Liver (tissue), 9 donors: ENCODE data around the gene PKD1L1. TPM values are rescaled to one million over a fixed set of nuclear protein-coding genes. Genes with fewer than 3 reads are reported as not detected.

Experiments
- DNase-seq: peaks from one replicate; pipeline ENCODE4 v3.0.0-alpha.2; 2017; ENCODE audit warnings: low spot score
- H3K27ac ChIP-seq, 2 donors: one replicate each; pipeline ENCODE4 v1.7.0; 2013; ENCODE audit warnings: inconsistent platforms in 2 of 2, low read length in 2 of 2, control low read depth in 1 of 2, low read depth in 1 of 2, mild to moderate bottlenecking in 1 of 2
- H3K27me3 ChIP-seq, 4 donors: one replicate each; pipeline versions ENCODE4 v1.6.1 to v1.7.0; 2013; ENCODE audit warnings: low read length in 3 of 4, inconsistent platforms in 1 of 4, mild to moderate bottlenecking in 1 of 4, moderate library complexity in 1 of 4; ENCODE audit not compliant: control insufficient read depth in 4 of 4, insufficient read depth in 4 of 4
- H3K36me3 ChIP-seq, 4 donors: one replicate each; pipeline versions ENCODE4 v1.6.1 to v1.7.0; 2013; ENCODE audit warnings: low read length in 3 of 4, mild to moderate bottlenecking in 3 of 4, low read depth in 1 of 4, moderate library complexity in 1 of 4; ENCODE audit not compliant: control insufficient read depth in 4 of 4, insufficient read depth in 3 of 4
- H3K4me1 ChIP-seq, 4 donors: one replicate each; pipeline versions ENCODE4 v1.6.1 to v1.7.0; 2013; ENCODE audit warnings: low read length in 3 of 4, mild to moderate bottlenecking in 3 of 4, moderate library complexity in 1 of 4; ENCODE audit not compliant: control insufficient read depth in 4 of 4, insufficient read depth in 4 of 4
- H3K4me3 ChIP-seq, 3 donors: one replicate each; pipeline versions ENCODE4 v1.6.1 to v1.7.0; 2013; ENCODE audit warnings: low read length in 3 of 3, control low read depth in 1 of 3, low read depth in 1 of 3, mild to moderate bottlenecking in 1 of 3
- H3K9ac ChIP-seq, 2 donors: one replicate each; pipeline ENCODE4 v1.7.0; 2013; ENCODE audit warnings: low read length in 2 of 2, mild to moderate bottlenecking in 2 of 2, moderate library complexity in 2 of 2, control low read depth in 1 of 2, low read depth in 1 of 2
- H3K9me3 ChIP-seq, 4 donors: one replicate each; pipeline versions ENCODE4 v1.6.1 to v1.7.0; 2013; ENCODE audit warnings: low read length in 3 of 4; ENCODE audit not compliant: control insufficient read depth in 4 of 4
- EGR1 ChIP-seq, 2 donors: IDR thresholded peaks; 2 replicates each; pipeline ENCODE4 v1.6.1; 2016 to 2018; ENCODE audit warnings: antibody characterized with exemption in 2 of 2, low read depth in 2 of 2
- FOXA1 ChIP-seq: IDR thresholded peaks from 2 replicates; pipeline ENCODE4 v1.6.1; 2016; ENCODE audit warnings: antibody characterized with exemption
- FOXA2 ChIP-seq: IDR thresholded peaks from 2 replicates; pipeline ENCODE4 v1.6.1; 2016; ENCODE audit warnings: antibody characterized with exemption
- GABPA ChIP-seq, 2 donors: IDR thresholded peaks in 1 of 2; conservative IDR thresholded peaks in 1 of 2; 2 replicates each; pipeline ENCODE4 v1.6.1; 2016; ENCODE audit warnings: antibody characterized with exemption in 2 of 2, mild to moderate bottlenecking in 1 of 2, moderate library complexity in 1 of 2
- HNF4A ChIP-seq, 2 donors: conservative IDR thresholded peaks; 2 replicates each; pipeline ENCODE4 v1.6.1; 2016; ENCODE audit warnings: antibody characterized with exemption in 2 of 2, mild to moderate bottlenecking in 2 of 2
- HNF4G ChIP-seq: IDR thresholded peaks from 2 replicates; pipeline ENCODE4 v1.6.1; 2016; ENCODE audit warnings: antibody characterized with exemption
- JUND ChIP-seq, 2 donors: IDR thresholded peaks; 2 replicates each; pipeline ENCODE4 v1.6.1; 2016; ENCODE audit warnings: antibody characterized with exemption in 2 of 2
- NR2F2 ChIP-seq: IDR thresholded peaks from 2 replicates; pipeline ENCODE4 v1.6.1; 2016; ENCODE audit warnings: antibody characterized with exemption
- RAD21 ChIP-seq, 2 donors: IDR thresholded peaks; 2 replicates each; pipeline ENCODE4 v1.6.1; 2016; ENCODE audit warnings: antibody characterized with exemption in 2 of 2, mild to moderate bottlenecking in 2 of 2
- RXRA ChIP-seq, 2 donors: IDR thresholded peaks; 2 replicates each; pipeline ENCODE4 v1.6.1; 2017 to 2018; ENCODE audit warnings: antibody characterized with exemption in 2 of 2, mild to moderate bottlenecking in 1 of 2
- SP1 ChIP-seq: IDR thresholded peaks from 2 replicates; pipeline ENCODE4 v1.6.1; 2018; ENCODE audit warnings: antibody characterized with exemption, mild to moderate bottlenecking
- TAF1 ChIP-seq: conservative IDR thresholded peaks from 2 replicates; pipeline ENCODE4 v1.6.1; 2016; ENCODE audit warnings: antibody characterized with exemption, mild to moderate bottlenecking
- YY1 ChIP-seq: IDR thresholded peaks from 2 replicates; pipeline ENCODE4 v1.6.1; 2016; ENCODE audit warnings: antibody characterized with exemption, mild to moderate bottlenecking
- WGBS: extraction: QIAGEN DNeasy Blood & Tissue Kit; methylation state at CpG from one replicate; pipeline ENCODE4 v1.1.7; 2013; 5-methylcytosine and 5-hydroxymethylcytosine counted together
- polyA plus RNA-seq, 2 donors: library from polyadenylated mRNA; stranded (reverse) in 1 of 2; unstranded in 1 of 2; fragments of 200-250 nt in 1 of 2; fragments of >200 nt in 1 of 2; fragmentation: Nextera tagmentation in 1 of 2; extraction: Ambion mirVana in 1 of 2; gene quantifications; one replicate each; pipeline versions ENCODE4 v1.2.1 to v1.2.3, GENCODE V29; 2013 to 2015
- total RNA-seq, 2 donors: library from RNA; depleted of rRNA; stranded (reverse); fragments of >200 nt; gene quantifications; one replicate each; pipeline ENCODE4 v1.2.3, GENCODE V29; 2014
- TF ChIP-seq, protein P1 (sequence below): IDR thresholded peaks from 2 replicates; pipeline ENCODE4 v1.6.1; 2016; ENCODE audit warnings: antibody characterized with exemption, mild to moderate bottlenecking
- TF ChIP-seq, protein P2 (sequence below): IDR thresholded peaks from 2 replicates; pipeline ENCODE4 v1.6.1; 2016; ENCODE audit warnings: antibody characterized with exemption
- TF ChIP-seq, protein P3 (sequence below): IDR thresholded peaks from 2 replicates; pipeline ENCODE4 v1.6.1; 2016; ENCODE audit warnings: antibody characterized with exemption
- TF ChIP-seq, protein P4 (sequence below): fragments of 150-350 bp; IDR thresholded peaks from 2 replicates; pipeline ENCODE4 v1.5.1; 2017; ENCODE audit warnings: improper control_type of control experiment, low read depth, low read length; ENCODE audit not compliant: missing input control
- TF ChIP-seq, protein P5 (sequence below): IDR thresholded peaks from 2 replicates; pipeline ENCODE4 v1.6.1; 2016; ENCODE audit warnings: antibody characterized with exemption
- donor health status: healthy.
- donor health status: healthy.
- donor health status: healthy.
- donor health status: healthy.
- donor health status: healthy.

The PKD1L1 gene
- total and polyA plus RNA-seq, 4 donors, result 0.08 to 0.25 (median 0.11) TPM

DNA sequence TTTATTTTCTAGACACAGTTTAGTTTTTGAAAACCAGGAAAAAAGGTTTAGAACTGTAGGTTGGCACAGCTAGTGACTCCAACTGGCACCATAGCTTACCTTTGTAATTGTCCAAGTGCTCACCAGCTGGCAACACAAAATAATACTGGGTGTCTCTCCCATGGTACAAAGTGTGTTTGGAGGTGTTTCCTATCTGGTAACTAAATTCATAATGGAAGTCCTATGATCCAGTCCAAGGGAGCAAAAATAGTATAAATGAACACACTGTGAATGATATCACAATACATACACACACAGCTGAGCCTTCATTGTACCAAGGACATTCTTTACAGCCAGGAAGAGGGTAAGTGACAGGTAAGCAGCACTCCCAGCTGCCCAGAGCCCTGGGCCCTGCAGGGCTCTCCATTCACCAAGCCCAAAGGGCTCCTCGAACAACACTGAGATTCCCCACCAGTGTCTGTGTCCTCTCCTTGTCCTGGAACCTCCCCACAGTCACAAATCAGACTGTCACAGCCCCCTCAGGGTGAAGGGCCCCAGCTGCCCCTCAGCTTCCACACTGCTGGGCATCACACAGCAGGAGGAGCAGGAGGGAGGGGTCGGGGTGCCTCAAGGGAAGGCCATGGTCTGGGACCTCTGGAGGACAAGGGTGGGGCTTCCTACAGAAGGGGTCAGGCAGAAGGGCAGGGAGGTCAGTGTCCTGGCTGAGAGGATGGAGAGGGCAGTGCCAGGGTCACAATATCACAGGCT lies 72.1 kb downstream of the PKD1L1 start:
- Histone ChIP-seq H3K9ac (no peak overlapping the region), H3K27me3 (no peaks in the 10 kb centered on the region), H3K27ac (no peak overlapping the region), H3K4me3 (no peak overlapping the region), H3K9me3 (no peaks in the 10 kb centered on the region), H3K4me1 (no peaks in the 10 kb centered on the region), H3K36me3 (no peaks in the 10 kb centered on the region)
- DNase-seq, result no peak
- WGBS, result 80% methylated on average over 2 of the region's 2 CpGs
- TF ChIP-seq HNF4A (conservative IDR thresholded peaks at IDR 0.05), result no peak
- no peak for TF ChIP-seq GABPA (IDR thresholded peaks at IDR 0.05 in 1 of 2, conservative IDR thresholded peaks at IDR 0.05 in 1 of 2)
- no peak for TF ChIP-seq EGR1 (IDR thresholded peaks at IDR 0.05; ENCODE audit: low read depth in 2 of 2)

DNA sequence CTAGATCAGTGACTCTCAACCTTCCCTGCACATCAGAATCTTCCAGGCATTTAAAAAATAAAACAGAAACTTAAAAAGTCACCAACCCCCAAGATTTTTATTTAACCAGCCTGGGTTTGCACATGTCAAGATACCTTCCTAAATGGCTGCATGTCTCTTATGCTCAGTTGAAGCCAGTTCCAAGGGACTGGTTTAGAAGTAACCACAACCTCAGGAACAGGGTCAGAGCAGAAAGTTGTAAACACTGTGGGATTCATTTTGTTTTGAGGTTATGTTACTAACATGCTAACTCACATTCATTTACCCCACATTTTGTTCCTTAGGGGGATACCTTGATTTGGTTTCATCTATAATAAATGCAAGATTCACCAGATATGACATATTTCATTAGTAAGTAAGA lies 72.9 kb downstream of the PKD1L1 start:
- no peak overlapping the region for H3K4me3 ChIP-seq
- no peaks in the 10 kb centered on the region for H3K4me1 ChIP-seq
- no peak for TF ChIP-seq EGR1 (IDR thresholded peaks at IDR 0.05; ENCODE audit: low read depth in 2 of 2)
- TF ChIP-seq SP1, result no peak
- no peak for TF ChIP-seq HNF4A (conservative IDR thresholded peaks at IDR 0.05)
- no peak for TF ChIP-seq FOXA2
- TF ChIP-seq, protein P1, sequence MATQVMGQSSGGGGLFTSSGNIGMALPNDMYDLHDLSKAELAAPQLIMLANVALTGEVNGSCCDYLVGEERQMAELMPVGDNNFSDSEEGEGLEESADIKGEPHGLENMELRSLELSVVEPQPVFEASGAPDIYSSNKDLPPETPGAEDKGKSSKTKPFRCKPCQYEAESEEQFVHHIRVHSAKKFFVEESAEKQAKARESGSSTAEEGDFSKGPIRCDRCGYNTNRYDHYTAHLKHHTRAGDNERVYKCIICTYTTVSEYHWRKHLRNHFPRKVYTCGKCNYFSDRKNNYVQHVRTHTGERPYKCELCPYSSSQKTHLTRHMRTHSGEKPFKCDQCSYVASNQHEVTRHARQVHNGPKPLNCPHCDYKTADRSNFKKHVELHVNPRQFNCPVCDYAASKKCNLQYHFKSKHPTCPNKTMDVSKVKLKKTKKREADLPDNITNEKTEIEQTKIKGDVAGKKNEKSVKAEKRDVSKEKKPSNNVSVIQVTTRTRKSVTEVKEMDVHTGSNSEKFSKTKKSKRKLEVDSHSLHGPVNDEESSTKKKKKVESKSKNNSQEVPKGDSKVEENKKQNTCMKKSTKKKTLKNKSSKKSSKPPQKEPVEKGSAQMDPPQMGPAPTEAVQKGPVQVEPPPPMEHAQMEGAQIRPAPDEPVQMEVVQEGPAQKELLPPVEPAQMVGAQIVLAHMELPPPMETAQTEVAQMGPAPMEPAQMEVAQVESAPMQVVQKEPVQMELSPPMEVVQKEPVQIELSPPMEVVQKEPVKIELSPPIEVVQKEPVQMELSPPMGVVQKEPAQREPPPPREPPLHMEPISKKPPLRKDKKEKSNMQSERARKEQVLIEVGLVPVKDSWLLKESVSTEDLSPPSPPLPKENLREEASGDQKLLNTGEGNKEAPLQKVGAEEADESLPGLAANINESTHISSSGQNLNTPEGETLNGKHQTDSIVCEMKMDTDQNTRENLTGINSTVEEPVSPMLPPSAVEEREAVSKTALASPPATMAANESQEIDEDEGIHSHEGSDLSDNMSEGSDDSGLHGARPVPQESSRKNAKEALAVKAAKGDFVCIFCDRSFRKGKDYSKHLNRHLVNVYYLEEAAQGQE, result no peak
- TF ChIP-seq HNF4G, result no peak
- no peak for TF ChIP-seq TAF1
- TF ChIP-seq RAD21 (IDR thresholded peaks at IDR 0.05), result no peak
- TF ChIP-seq, protein P2, sequence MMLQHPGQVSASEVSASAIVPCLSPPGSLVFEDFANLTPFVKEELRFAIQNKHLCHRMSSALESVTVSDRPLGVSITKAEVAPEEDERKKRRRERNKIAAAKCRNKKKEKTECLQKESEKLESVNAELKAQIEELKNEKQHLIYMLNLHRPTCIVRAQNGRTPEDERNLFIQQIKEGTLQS, result no peak
- no peak for TF ChIP-seq YY1
- TF ChIP-seq NR2F2, result no peak
- no peak for TF ChIP-seq FOXA1
- TF ChIP-seq, protein P3, sequence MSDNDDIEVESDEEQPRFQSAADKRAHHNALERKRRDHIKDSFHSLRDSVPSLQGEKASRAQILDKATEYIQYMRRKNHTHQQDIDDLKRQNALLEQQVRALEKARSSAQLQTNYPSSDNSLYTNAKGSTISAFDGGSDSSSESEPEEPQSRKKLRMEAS, result no peak
- TF ChIP-seq, protein P4, sequence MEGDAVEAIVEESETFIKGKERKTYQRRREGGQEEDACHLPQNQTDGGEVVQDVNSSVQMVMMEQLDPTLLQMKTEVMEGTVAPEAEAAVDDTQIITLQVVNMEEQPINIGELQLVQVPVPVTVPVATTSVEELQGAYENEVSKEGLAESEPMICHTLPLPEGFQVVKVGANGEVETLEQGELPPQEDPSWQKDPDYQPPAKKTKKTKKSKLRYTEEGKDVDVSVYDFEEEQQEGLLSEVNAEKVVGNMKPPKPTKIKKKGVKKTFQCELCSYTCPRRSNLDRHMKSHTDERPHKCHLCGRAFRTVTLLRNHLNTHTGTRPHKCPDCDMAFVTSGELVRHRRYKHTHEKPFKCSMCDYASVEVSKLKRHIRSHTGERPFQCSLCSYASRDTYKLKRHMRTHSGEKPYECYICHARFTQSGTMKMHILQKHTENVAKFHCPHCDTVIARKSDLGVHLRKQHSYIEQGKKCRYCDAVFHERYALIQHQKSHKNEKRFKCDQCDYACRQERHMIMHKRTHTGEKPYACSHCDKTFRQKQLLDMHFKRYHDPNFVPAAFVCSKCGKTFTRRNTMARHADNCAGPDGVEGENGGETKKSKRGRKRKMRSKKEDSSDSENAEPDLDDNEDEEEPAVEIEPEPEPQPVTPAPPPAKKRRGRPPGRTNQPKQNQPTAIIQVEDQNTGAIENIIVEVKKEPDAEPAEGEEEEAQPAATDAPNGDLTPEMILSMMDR, result no peak
- TF ChIP-seq GABPA (IDR thresholded peaks at IDR 0.05 in 1 of 2, conservative IDR thresholded peaks at IDR 0.05 in 1 of 2), result no peak
- TF ChIP-seq, protein P5, sequence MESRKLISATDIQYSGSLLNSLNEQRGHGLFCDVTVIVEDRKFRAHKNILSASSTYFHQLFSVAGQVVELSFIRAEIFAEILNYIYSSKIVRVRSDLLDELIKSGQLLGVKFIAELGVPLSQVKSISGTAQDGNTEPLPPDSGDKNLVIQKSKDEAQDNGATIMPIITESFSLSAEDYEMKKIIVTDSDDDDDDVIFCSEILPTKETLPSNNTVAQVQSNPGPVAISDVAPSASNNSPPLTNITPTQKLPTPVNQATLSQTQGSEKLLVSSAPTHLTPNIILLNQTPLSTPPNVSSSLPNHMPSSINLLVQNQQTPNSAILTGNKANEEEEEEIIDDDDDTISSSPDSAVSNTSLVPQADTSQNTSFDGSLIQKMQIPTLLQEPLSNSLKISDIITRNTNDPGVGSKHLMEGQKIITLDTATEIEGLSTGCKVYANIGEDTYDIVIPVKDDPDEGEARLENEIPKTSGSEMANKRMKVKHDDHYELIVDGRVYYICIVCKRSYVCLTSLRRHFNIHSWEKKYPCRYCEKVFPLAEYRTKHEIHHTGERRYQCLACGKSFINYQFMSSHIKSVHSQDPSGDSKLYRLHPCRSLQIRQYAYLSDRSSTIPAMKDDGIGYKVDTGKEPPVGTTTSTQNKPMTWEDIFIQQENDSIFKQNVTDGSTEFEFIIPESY, result no peak
- no peak for TF ChIP-seq JUND (IDR thresholded peaks at IDR 0.05)
- TF ChIP-seq RXRA (IDR thresholded peaks at IDR 0.05), result no peak
- no peaks in the 10 kb centered on the region for H3K36me3 ChIP-seq
- no peak for DNase-seq
- H3K9me3 ChIP-seq, result no peaks in the 10 kb centered on the region
- no peaks in the 10 kb centered on the region for H3K27me3 ChIP-seq
- H3K9ac ChIP-seq, result no peak overlapping the region
- no peak overlapping the region for H3K27ac ChIP-seq
